Measurements from ENCODE around the gene PRR14L.
"Not testable (repeated sequence)": the region's sequence is repeated elsewhere in the genome, so short reads cannot be mapped to it uniquely, and the experiment has no call there.

Gene PRR14L

GRCh38 chr22:31681349-31682345 lies 68.3 kb downstream of the PRR14L start:
- DNase-seq: peak; percentile 56

- DNase-seq: peak; percentile 78
Measured at GRCh38 chr22:31680861-31681341, 69.0 kb downstream of the PRR14L start.

- DNase-seq: no peak
Measured at GRCh38 chr22:31678748-31679147, 71.2 kb downstream of the PRR14L start.

- DNase-seq: peak; percentile 89
Measured at GRCh38 chr22:31676700-31677099, 73.2 kb downstream of the PRR14L start.

- DNase-seq: not testable (repeated sequence)
Measured at GRCh38 chr22:31674219-31674618, 75.7 kb downstream of the PRR14L start.

GRCh38 chr22:31668849-31669248 lies 81.1 kb downstream of the PRR14L start:
- DNase-seq: not testable (repeated sequence)

- DNase-seq: no peak
Measured at GRCh38 chr22:31662668-31663037, 87.3 kb downstream of the PRR14L start.

- peak; percentile 93 for DNase-seq
Measured at GRCh38 chr22:31661851-31662667, 87.9 kb downstream of the PRR14L start, which contains the start of gene PISD. TSS of gene PISD (minus strand) at chr22:31662215. CDS start at chr22:31662208, 7 bp downstream.

GRCh38 chr22:31660860-31661341 lies 89.0 kb downstream of the PRR14L start:
- DNase-seq: peak; percentile 58

GRCh38 chr22:31659246-31659645 lies 90.7 kb downstream of the PRR14L start:
- DNase-seq: no peak

- DNase-seq: no peak
Measured at GRCh38 chr22:31654408-31654807, 95.5 kb downstream of the PRR14L start.

GRCh38 chr22:31653944-31654343 lies 96.0 kb downstream of the PRR14L start:
- DNase-seq: no peak

- DNase-seq: no peak
Measured at GRCh38 chr22:31652911-31653684, 96.8 kb downstream of the PRR14L start.

- DNase-seq: no peak
Measured at GRCh38 chr22:31652088-31652487, 97.8 kb downstream of the PRR14L start.

- DNase-seq: no peak
Measured at GRCh38 chr22:31651664-31652063, 98.3 kb downstream of the PRR14L start.

- peak; percentile 88 for DNase-seq
Measured at GRCh38 chr22:31650391-31650790, 99.5 kb downstream of the PRR14L start.

- DNase-seq: peak; percentile 78
Measured at GRCh38 chr22:31647523-31648320, 102.2 kb downstream of the PRR14L start.

- DNase-seq: no peak
Measured at GRCh38 chr22:31647066-31647465, 102.9 kb downstream of the PRR14L start.

- DNase-seq: peak; percentile 88
Measured at GRCh38 chr22:31646186-31647019, 103.5 kb downstream of the PRR14L start.

- no peak for DNase-seq
Measured at GRCh38 chr22:31639436-31640039, 110.4 kb downstream of the PRR14L start.

Data from fibroblast of skin of abdomen (primary cell).